Measurements from ENCODE around the gene FAM200A.
A peak's percentile ranks its signal among the peaks of the same experiment; 100 is the strongest.

GRCh38 chr7:99525713-99526440 is 26.0 kb downstream of the FAM200A start:
- peak; percentile 47; the same call in 1 of the 2 replicates for TF ChIP-seq CTCF (conservative IDR thresholded peaks at IDR 0.05)
- no peak for TF ChIP-seq EZH2 (IDR thresholded peaks at IDR 0.05; ENCODE audit: low read depth)

Measured in PC-9 (cell line).